Lung (tissue), 12 donors: Measurements from ENCODE around the gene PLD2. TPM values are rescaled to one million over a fixed set of nuclear protein-coding genes. Genes with fewer than 3 reads are reported as not detected.
"Not testable (repeated sequence)": the region's sequence is repeated elsewhere in the genome, so short reads cannot be mapped to it uniquely, and the experiment has no call there.

Experiments used
- ATAC-seq: fragments of 200-7000 bp; cut with Tn5 transposase; one replicate; pipeline ENCODE4 v1.9.1; 2020; ENCODE audit warnings: moderate number of reproducible peaks; ENCODE audit not compliant: insufficient read depth, low FRiP score
- DNase-seq, 3 donors: peaks; one replicate each; pipeline ENCODE4 v3.0.0-alpha.2; 2013 to 2017
- H3K27ac ChIP-seq, 2 donors: one replicate each; pipeline ENCODE4 v1.5.1; 2013; ENCODE audit warnings: mild to moderate bottlenecking in 2 of 2, moderate library complexity in 2 of 2, control low read depth in 1 of 2, inconsistent platforms in 1 of 2, low read depth in 1 of 2, low read length in 1 of 2
- H3K27me3 ChIP-seq, 3 donors: one replicate each; pipeline ENCODE4 v1.5.1; 2013; ENCODE audit warnings: low read length in 2 of 3; ENCODE audit not compliant: control insufficient read depth in 3 of 3, insufficient read depth in 3 of 3
- H3K36me3 ChIP-seq, 4 donors: one replicate each; pipeline ENCODE4 v1.5.1; 2013; ENCODE audit warnings: low read length in 4 of 4, mild to moderate bottlenecking in 1 of 4, moderate library complexity in 1 of 4; ENCODE audit not compliant: control insufficient read depth in 4 of 4, insufficient read depth in 4 of 4
- H3K4me1 ChIP-seq, 5 donors: one replicate each; pipeline ENCODE4 v1.5.1; 2013; ENCODE audit warnings: low read length in 5 of 5, mild to moderate bottlenecking in 2 of 5, moderate library complexity in 1 of 5; ENCODE audit not compliant: control insufficient read depth in 5 of 5, insufficient read depth in 5 of 5
- H3K4me3 ChIP-seq: one replicate; pipeline ENCODE4 v1.5.1; 2013; ENCODE audit warnings: mild to moderate bottlenecking, control low read depth, moderate library complexity
- H3K9ac ChIP-seq, 2 donors: one replicate each; pipeline ENCODE4 v1.5.1; 2013; ENCODE audit warnings: low read length in 2 of 2, control low read depth in 1 of 2; ENCODE audit not compliant: insufficient read depth in 1 of 2
- H3K9me3 ChIP-seq, 4 donors: one replicate each; pipeline ENCODE4 v1.5.1; 2013; ENCODE audit warnings: low read length in 3 of 4, mild to moderate bottlenecking in 1 of 4, moderate library complexity in 1 of 4; ENCODE audit not compliant: control insufficient read depth in 4 of 4, insufficient read depth in 3 of 4
- WGBS, 2 donors: extraction: QIAGEN DNeasy Blood & Tissue Kit; methylation state at CpG; one replicate each; pipeline ENCODE4 v1.1.7; 2013; 5-methylcytosine and 5-hydroxymethylcytosine counted together
- polyA plus RNA-seq, 2 donors: library from polyadenylated mRNA; stranded (reverse); fragments of 200-250 nt; gene quantifications; one replicate each; pipeline ENCODE4 v1.2.1, GENCODE V29; 2013
- total RNA-seq, 2 donors: library from RNA; depleted of rRNA in 1 of 2; stranded (reverse); fragments of >200 nt in 1 of 2; gene quantifications; one replicate each; pipeline ENCODE4 v1.2.1, GENCODE V29; 2014 to 2021
- TF ChIP-seq, protein P1 (sequence below): IDR thresholded peaks from 2 replicates; pipeline ENCODE4 v1.5.1; 2012; ENCODE audit warnings: mild to moderate bottlenecking; ENCODE audit errors: control extremely low read depth, extremely low read depth
- donor health status: control.
- donor health status: control.
- donor health status: Bipolar disorder and iron deficiency.
- donor health status: healthy.
- donor health status: DM: yes; HTN: yes; CAD: no.

Gene PLD2
- total and polyA plus RNA-seq, 4 donors = 18.0 to 42.3 (median 24.7) TPM

DNA sequence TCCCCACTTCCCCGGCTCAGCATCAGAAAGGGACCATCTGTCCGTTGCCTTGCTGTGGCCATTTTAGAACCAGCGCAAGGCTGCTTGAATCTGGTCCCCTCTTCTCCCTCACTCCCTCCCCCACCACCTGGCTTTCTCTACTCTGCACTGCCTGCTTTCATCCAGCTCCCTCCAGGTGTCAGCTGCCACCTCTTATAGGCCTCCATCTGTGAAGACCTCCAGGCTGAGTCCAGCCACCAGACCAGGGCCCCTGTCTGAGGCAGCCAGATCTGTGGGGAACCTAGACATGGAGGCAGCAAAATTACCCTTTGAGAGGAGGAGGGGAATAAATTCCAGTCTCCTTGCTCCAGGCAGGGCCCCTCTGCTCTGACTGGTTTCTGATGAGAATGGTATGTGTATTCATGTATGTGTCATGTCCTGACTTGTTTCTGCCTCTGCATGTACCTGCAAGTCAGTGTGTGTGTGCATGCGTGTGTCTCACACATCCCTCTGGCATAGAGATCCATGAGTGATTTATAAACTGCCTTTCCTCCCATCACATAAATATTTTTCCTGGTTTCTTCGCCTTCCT, 47.2 kb downstream of the PLD2 start:
- DNase-seq (peak; percentile 17 to 50 (median 22)), ATAC-seq (no peak)
- H3K4me1 ChIP-seq = peaks cover 5 to 41% (median 8%) of the 10 kb centered on the region in 5 donors

DNA sequence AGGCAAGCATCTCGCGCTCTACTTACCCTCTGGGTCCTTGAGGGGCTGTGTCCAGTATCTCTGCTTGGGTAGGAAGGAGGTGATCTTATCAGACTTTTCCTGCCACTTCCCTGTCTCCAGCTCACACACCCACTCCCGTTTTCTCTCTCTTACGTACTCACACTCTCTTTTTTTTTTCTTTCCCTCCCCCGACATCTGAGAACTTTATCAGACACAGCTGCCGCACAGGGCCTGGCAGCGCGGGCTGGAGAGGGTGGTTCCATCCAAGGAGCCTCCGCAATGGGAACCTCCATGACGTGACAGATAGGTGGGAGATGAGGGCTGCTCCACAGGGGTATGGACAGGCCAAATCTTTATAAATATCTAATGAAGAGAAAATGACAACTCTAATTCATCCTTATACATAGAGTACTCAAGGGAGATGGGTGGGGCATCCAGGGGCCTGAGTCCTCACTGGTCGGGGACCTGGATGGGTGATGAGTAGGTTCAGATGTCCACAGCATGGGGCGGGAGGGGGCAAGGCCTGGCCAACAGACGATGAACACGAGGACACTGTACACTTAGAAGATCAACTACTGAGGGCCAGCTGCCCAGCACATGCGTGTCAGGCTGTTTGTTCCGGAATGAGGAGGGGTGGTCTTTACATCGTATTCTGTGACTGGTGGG, 49.5 kb downstream of the PLD2 start:
- Histone ChIP-seq H3K27ac (peak overlapping the region in 1 of 2 donors; percentile 34), H3K4me1 (peaks cover 5 to 37% (median 8%) of the 10 kb centered on the region in 5 donors), H3K36me3 (peaks cover 0 to 12% (median 8%) of the 10 kb centered on the region in 4 donors), H3K9me3 (no peaks in the 10 kb centered on the region), H3K9ac (no peak overlapping the region), H3K27me3 (no peaks in the 10 kb centered on the region), H3K4me3 (no peak overlapping the region)
- ATAC-seq (no peak), DNase-seq (no peak)
- TF ChIP-seq, protein P1, sequence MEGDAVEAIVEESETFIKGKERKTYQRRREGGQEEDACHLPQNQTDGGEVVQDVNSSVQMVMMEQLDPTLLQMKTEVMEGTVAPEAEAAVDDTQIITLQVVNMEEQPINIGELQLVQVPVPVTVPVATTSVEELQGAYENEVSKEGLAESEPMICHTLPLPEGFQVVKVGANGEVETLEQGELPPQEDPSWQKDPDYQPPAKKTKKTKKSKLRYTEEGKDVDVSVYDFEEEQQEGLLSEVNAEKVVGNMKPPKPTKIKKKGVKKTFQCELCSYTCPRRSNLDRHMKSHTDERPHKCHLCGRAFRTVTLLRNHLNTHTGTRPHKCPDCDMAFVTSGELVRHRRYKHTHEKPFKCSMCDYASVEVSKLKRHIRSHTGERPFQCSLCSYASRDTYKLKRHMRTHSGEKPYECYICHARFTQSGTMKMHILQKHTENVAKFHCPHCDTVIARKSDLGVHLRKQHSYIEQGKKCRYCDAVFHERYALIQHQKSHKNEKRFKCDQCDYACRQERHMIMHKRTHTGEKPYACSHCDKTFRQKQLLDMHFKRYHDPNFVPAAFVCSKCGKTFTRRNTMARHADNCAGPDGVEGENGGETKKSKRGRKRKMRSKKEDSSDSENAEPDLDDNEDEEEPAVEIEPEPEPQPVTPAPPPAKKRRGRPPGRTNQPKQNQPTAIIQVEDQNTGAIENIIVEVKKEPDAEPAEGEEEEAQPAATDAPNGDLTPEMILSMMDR = no peak
- WGBS, 2 donors = 79 to 91% methylated on average over 17 of the region's 17 CpGs

More for the DNA sequence above, 47.2 kb downstream of the PLD2 start:
- H3K27me3 ChIP-seq = no peaks in the 10 kb centered on the region
- H3K4me3 ChIP-seq = no peak overlapping the region
- H3K9ac ChIP-seq = no peak overlapping the region
- peak overlapping the region in 1 of 2 donors; percentile 7 for H3K27ac ChIP-seq
- TF ChIP-seq, protein P1 = no peak
- 73 to 89% methylated on average over 5 of the region's 5 CpGs for WGBS, 2 donors
- H3K36me3 ChIP-seq = peaks cover 0 to 6% (median 2%) of the 10 kb centered on the region in 4 donors
- H3K9me3 ChIP-seq = no peaks in the 10 kb centered on the region

DNA sequence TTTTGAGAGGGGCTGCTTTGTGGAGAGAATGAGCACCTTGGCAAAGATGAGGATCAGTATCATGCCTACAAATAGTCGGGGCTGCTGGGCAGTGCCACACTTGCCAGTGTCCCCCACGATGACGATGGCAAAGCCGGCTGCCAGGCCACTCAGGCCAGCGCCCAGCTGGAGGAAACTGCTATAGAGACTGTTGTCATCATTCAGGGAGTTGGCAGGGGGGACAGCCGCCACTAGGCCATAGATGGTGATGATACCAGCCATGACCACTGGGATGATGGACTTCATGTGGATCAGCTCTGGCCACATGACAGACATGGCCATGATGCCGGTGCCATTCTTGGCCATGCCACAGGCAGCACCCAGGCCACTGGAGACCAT, 50.0 kb downstream of the PLD2 start:
- DNase-seq (no peak), ATAC-seq (no peak)
- Histone ChIP-seq H3K9ac (no peak overlapping the region), H3K4me1 (peaks cover 5 to 37% (median 8%) of the 10 kb centered on the region in 5 donors), H3K27me3 (no peaks in the 10 kb centered on the region), H3K36me3 (peaks cover 0 to 12% (median 8%) of the 10 kb centered on the region in 4 donors), H3K4me3 (no peak overlapping the region), H3K27ac (peak overlapping the region in 1 of 2 donors; percentile 34), H3K9me3 (no peaks in the 10 kb centered on the region)
- TF ChIP-seq, protein P1 = no peak
- 72 to 83% methylated on average over 7 of the region's 7 CpGs for WGBS, 2 donors

DNA sequence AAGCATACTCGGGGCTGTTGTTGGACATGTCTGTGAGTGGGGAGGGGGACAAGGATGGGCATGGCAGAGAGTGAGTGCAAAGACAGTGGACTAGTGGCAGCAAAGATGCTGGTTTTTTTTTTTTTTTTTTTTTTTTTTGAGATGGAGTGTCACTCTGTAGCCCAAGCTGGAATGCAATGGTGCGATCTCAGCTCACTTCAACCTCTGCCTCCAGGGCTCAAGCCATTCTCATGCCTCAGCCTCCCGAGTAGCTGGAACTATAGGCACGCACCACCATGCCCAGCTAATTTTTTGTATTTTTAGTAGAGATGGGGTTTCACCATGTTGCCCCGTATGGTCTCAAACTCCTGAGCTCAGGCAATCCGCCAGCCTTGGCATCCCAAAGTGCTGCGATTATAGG, 50.4 kb downstream of the PLD2 start:
- Histone ChIP-seq H3K27ac (peak overlapping the region; percentile 34 to 67), H3K4me1 (peaks cover 5 to 36% (median 8%) of the 10 kb centered on the region in 5 donors), H3K36me3 (peaks cover 0 to 12% (median 8%) of the 10 kb centered on the region in 4 donors)
- H3K9me3 ChIP-seq, H3K4me3 ChIP-seq, H3K9ac ChIP-seq, H3K27me3 ChIP-seq, ATAC-seq, DNase-seq: not testable (repeated sequence)
- 81 to 88% methylated on average over 7 of the region's 7 CpGs for WGBS, 2 donors
